WTC11 (cell line): ENCODE measurements around the gene SYT7. TPM values are rescaled to one million over a fixed set of nuclear protein-coding genes. Genes with fewer than 3 reads are reported as not detected.

ENCODE experiments used
- ATAC-seq: fragments of 200-7000 bp; cut with Tn5 transposase; 2 replicates; pipeline ENCODE4 v1.10.0; 2021; ENCODE audit warnings: mild to moderate bottlenecking, moderate library complexity
- CTCF ChIA-PET: fragments of 300-600 bp; sonication (Branson Sonifier 250); formaldehyde crosslinking; loops from one replicate; lab custom pipeline; 2021; ENCODE audit warnings: antibody characterized with exemption; lab: Charles Lee
- POLR2A ChIA-PET: fragments of 350-600 bp; sonication (Branson Sonifier 250); formaldehyde crosslinking; loops from one replicate; lab custom pipeline; 2021; ENCODE audit warnings: antibody characterized with exemption; lab: Charles Lee
- DNase-seq: peaks from one replicate; pipeline ENCODE4 v3.0.0; 2021; ENCODE audit warnings: low spot score
- H3K27ac Mint-ChIP-seq: 2 replicates; pipeline ENCODE4 v1.8.0; 2021; ENCODE audit warnings: mixed read lengths
- H3K27me3 Mint-ChIP-seq: 2 replicates; pipeline ENCODE4 v1.8.0; 2021; ENCODE audit warnings: low read depth, mild to moderate bottlenecking, moderate library complexity, mixed read lengths
- H3K36me3 Mint-ChIP-seq: 2 replicates; pipeline ENCODE4 v1.8.0; 2021; ENCODE audit warnings: mixed read lengths
- H3K4me1 Mint-ChIP-seq: 2 replicates; pipeline ENCODE4 v1.8.0; 2022; ENCODE audit warnings: mixed read lengths
- H3K4me3 Mint-ChIP-seq: 2 replicates; pipeline ENCODE4 v1.8.0; 2021; ENCODE audit warnings: mild to moderate bottlenecking, moderate library complexity, mixed read lengths
- H3K9me3 Mint-ChIP-seq: 2 replicates; pipeline ENCODE4 v1.8.0; 2021; ENCODE audit warnings: mixed read lengths
- CBFB ChIP-seq: sonication (generic); formaldehyde crosslinking; IDR thresholded peaks from 2 replicates; pipeline ENCODE4 v1.8.1; 2022; ENCODE audit warnings: mild to moderate bottlenecking, low read depth, missing genetic modification reagents
- JUN ChIP-seq: sonication (generic); formaldehyde crosslinking; IDR thresholded peaks from 2 replicates; pipeline ENCODE4 v1.8.0; 2023; ENCODE audit warnings: mild to moderate bottlenecking, missing genetic modification reagents
- MAX ChIP-seq: sonication (generic); formaldehyde crosslinking; IDR thresholded peaks from 2 replicates; pipeline ENCODE4 v1.8.0; 2022; ENCODE audit warnings: mild to moderate bottlenecking, missing genetic modification reagents
- MXD4 ChIP-seq: fragments of 250-450 bp; sonication (Bioruptor Pico); IDR thresholded peaks from 2 replicates; pipeline ENCODE4 v1.8.0; 2021; ENCODE audit warnings: mild to moderate bottlenecking, moderate library complexity, borderline replicate concordance
- NFATC4 ChIP-seq: fragments of 250-450 bp; sonication (Bioruptor Pico); IDR thresholded peaks from 2 replicates; pipeline ENCODE4 v1.9.0; 2021; ENCODE audit warnings: mild to moderate bottlenecking
- NFE2L1 ChIP-seq: sonication (generic); formaldehyde crosslinking; IDR thresholded peaks from 2 replicates; pipeline ENCODE4 v1.8.1; 2023; ENCODE audit warnings: missing genetic modification reagents
- RORB ChIP-seq: fragments of 250-450 bp; sonication (Bioruptor Pico); IDR thresholded peaks from 2 replicates; pipeline ENCODE4 v1.9.0; 2021; ENCODE audit warnings: mild to moderate bottlenecking
- ZNF281 ChIP-seq: sonication (generic); formaldehyde crosslinking; IDR thresholded peaks from 2 replicates; pipeline ENCODE4 v1.8.0; 2023; ENCODE audit warnings: mild to moderate bottlenecking, missing genetic modification reagents
- ZSCAN18 ChIP-seq: fragments of 250-450 bp; sonication (Bioruptor Pico); IDR thresholded peaks from 2 replicates; pipeline ENCODE4 v2.1.2; 2022; ENCODE audit warnings: mild to moderate bottlenecking, moderate library complexity
- total RNA-seq: library from RNA; stranded (reverse); gene quantifications from 3 replicates; pipeline ENCODE4 v1.2.3, GENCODE V29; 2021
- TF ChIP-seq, protein P1 (sequence below): sonication (generic); formaldehyde crosslinking; IDR thresholded peaks from 2 replicates; pipeline ENCODE4 v1.8.0; 2022; ENCODE audit warnings: missing genetic modification reagents
- TF ChIP-seq, protein P2 (sequence below): fragments of 250-450 bp; sonication (Bioruptor Pico); IDR thresholded peaks from 2 replicates; pipeline ENCODE4 v1.9.0; 2021; ENCODE audit warnings: mild to moderate bottlenecking
- TF ChIP-seq, protein P3 (sequence below): sonication (generic); formaldehyde crosslinking; conservative IDR thresholded peaks from 2 replicates; pipeline ENCODE4 v1.8.1; 2022; ENCODE audit warnings: mild to moderate bottlenecking, missing genetic modification reagents
- TF ChIP-seq, protein P4 (sequence below): sonication (generic); formaldehyde crosslinking; IDR thresholded peaks from 2 replicates; pipeline ENCODE4 v1.8.1; 2023; ENCODE audit warnings: mild to moderate bottlenecking, missing genetic modification reagents, borderline replicate concordance
- TF ChIP-seq, protein P5 (sequence below): sonication (generic); formaldehyde crosslinking; IDR thresholded peaks from 2 replicates; pipeline ENCODE4 v1.8.1; 2023; ENCODE audit warnings: mild to moderate bottlenecking, moderate library complexity, missing genetic modification reagents

The SYT7 gene
- total RNA-seq, 1 experiment from 2014 or later: 12.5 TPM

DNA sequence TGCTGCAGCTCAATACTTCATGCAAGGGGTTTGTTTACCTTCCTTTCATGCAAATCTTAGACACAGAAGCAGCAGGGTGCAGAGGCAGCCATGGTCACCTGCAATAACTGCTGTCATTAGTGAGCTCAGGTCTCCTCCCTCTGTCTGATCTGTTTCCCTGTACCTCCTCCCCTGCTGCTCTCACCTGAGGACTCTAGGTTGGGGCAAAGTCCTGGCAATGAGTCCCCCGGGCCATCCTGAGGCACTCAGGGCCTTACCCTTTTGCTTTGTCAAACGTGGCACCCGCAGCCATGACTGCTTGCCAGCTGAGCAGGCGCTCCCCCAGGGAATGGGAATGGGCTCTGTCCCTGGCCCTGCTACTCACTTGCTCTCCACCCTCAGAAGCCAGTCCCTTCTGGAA, 68.4 kb downstream of the SYT7 start:
- no peak for ATAC-seq
- DNase-seq: no peak
- ChIA-PET POLR2A (no interaction called here), CTCF (interaction anchor here (0.6 to 12.5 kb wide), 7 partner anchors 17 to 126 kb away, joined by 4 to 552 read pairs (median 18); a partner anchor contains a TSS)
- Mint-ChIP-seq H3K27me3 (peaks cover 39% of the 10 kb centered on the region), H3K9me3 (no peaks in the 10 kb centered on the region), H3K36me3 (no peaks in the 10 kb centered on the region), H3K27ac (no peak overlapping the region), H3K4me3 (no peak overlapping the region), H3K4me1 (peaks cover 59% of the 10 kb centered on the region)
- TF ChIP-seq, protein P1, sequence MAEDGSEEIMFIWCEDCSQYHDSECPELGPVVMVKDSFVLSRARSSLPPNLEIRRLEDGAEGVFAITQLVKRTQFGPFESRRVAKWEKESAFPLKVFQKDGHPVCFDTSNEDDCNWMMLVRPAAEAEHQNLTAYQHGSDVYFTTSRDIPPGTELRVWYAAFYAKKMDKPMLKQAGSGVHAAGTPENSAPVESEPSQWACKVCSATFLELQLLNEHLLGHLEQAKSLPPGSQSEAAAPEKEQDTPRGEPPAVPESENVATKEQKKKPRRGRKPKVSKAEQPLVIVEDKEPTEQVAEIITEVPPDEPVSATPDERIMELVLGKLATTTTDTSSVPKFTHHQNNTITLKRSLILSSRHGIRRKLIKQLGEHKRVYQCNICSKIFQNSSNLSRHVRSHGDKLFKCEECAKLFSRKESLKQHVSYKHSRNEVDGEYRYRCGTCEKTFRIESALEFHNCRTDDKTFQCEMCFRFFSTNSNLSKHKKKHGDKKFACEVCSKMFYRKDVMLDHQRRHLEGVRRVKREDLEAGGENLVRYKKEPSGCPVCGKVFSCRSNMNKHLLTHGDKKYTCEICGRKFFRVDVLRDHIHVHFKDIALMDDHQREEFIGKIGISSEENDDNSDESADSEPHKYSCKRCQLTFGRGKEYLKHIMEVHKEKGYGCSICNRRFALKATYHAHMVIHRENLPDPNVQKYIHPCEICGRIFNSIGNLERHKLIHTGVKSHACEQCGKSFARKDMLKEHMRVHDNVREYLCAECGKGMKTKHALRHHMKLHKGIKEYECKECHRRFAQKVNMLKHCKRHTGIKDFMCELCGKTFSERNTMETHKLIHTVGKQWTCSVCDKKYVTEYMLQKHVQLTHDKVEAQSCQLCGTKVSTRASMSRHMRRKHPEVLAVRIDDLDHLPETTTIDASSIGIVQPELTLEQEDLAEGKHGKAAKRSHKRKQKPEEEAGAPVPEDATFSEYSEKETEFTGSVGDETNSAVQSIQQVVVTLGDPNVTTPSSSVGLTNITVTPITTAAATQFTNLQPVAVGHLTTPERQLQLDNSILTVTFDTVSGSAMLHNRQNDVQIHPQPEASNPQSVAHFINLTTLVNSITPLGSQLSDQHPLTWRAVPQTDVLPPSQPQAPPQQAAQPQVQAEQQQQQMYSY (CRISPR knock-in tag): peak; percentile 34; the same call in 1 of the 2 replicates
- TF ChIP-seq MXD4 (CRISPR knock-in tag): no peak
- no peak for TF ChIP-seq NFE2L1 (CRISPR knock-in tag)
- TF ChIP-seq RORB (CRISPR knock-in tag): no peak
- TF ChIP-seq CBFB: no peak
- TF ChIP-seq, protein P2, sequence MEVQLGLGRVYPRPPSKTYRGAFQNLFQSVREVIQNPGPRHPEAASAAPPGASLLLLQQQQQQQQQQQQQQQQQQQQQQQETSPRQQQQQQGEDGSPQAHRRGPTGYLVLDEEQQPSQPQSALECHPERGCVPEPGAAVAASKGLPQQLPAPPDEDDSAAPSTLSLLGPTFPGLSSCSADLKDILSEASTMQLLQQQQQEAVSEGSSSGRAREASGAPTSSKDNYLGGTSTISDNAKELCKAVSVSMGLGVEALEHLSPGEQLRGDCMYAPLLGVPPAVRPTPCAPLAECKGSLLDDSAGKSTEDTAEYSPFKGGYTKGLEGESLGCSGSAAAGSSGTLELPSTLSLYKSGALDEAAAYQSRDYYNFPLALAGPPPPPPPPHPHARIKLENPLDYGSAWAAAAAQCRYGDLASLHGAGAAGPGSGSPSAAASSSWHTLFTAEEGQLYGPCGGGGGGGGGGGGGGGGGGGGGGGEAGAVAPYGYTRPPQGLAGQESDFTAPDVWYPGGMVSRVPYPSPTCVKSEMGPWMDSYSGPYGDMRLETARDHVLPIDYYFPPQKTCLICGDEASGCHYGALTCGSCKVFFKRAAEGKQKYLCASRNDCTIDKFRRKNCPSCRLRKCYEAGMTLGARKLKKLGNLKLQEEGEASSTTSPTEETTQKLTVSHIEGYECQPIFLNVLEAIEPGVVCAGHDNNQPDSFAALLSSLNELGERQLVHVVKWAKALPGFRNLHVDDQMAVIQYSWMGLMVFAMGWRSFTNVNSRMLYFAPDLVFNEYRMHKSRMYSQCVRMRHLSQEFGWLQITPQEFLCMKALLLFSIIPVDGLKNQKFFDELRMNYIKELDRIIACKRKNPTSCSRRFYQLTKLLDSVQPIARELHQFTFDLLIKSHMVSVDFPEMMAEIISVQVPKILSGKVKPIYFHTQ (CRISPR knock-in tag): no peak

DNA sequence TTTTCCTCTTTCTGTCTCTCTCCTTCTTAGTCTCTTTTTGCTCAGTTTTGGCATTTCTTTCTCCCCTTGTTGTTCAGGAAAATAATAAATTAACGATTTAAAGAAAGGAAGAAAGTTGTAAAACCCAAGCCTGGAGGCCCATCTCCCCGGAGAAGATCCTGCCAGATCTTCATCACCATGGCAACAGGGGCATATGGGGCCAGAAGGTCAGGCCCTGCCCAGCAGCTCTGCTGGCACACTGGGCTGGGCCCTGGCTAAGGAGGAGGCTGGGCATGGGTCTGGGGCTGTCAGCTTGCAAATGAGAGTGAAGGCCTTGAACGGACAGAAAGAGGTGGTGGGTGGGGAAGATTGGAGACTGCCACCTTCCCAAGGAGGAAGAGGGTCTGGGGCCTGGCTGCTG, 69.5 kb downstream of the SYT7 start:
- POLR2A ChIA-PET: no interaction called here
- no peak for TF ChIP-seq JUN (CRISPR knock-in tag)
- TF ChIP-seq, all 79 proteins: peak for 0
- no peak overlapping the region for H3K4me3 Mint-ChIP-seq
- peaks cover 55% of the 10 kb centered on the region for H3K4me1 Mint-ChIP-seq
- H3K27me3 Mint-ChIP-seq: peaks cover 49% of the 10 kb centered on the region
- H3K36me3 Mint-ChIP-seq: no peaks in the 10 kb centered on the region
- CTCF ChIA-PET: interaction anchor here (0.6 to 11.3 kb wide), 6 partner anchors 9 to 207 kb away, joined by 3 to 552 read pairs (median 4); a partner anchor contains a TSS
- H3K9me3 Mint-ChIP-seq: no peaks in the 10 kb centered on the region
- H3K27ac Mint-ChIP-seq: no peak overlapping the region
- ATAC-seq (no peak), DNase-seq (no peak)

DNA sequence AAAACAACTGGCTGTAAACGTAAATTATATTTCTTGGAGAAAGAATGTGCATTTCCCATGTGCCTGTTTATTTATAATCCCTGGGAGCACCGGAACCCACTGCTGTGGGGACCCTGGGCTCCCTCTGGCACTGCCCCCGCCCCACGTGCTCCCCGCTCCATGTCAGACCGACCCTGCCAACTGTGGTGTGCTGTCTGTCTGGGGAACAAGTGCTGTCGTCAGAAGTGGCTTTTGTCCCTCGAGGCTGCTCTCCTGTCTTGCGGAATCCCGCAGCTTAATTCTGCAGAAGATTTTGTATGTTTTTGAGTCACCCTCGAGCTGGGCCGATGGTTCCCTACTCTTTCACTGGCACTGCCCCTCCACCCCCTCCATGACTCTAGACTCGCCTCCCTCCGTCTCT, 69.9 kb downstream of the SYT7 start:
- ChIA-PET POLR2A (no interaction called here), CTCF (interaction anchor here (0.6 to 11.3 kb wide), 7 partner anchors 8 to 207 kb away, joined by 3 to 552 read pairs (median 5); a partner anchor contains a TSS)
- Mint-ChIP-seq H3K36me3 (no peaks in the 10 kb centered on the region), H3K4me3 (no peak overlapping the region), H3K4me1 (peaks cover 57% of the 10 kb centered on the region), H3K27me3 (peaks cover 53% of the 10 kb centered on the region), H3K27ac (no peak overlapping the region), H3K9me3 (no peaks in the 10 kb centered on the region)
- TF ChIP-seq, protein P3, sequence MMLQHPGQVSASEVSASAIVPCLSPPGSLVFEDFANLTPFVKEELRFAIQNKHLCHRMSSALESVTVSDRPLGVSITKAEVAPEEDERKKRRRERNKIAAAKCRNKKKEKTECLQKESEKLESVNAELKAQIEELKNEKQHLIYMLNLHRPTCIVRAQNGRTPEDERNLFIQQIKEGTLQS (CRISPR knock-in tag): no peak
- TF ChIP-seq NFATC4 (CRISPR knock-in tag) (no peak), MAX (CRISPR knock-in tag) (no peak), ZSCAN18 (CRISPR knock-in tag) (no peak), ZNF281 (CRISPR knock-in tag) (no peak), MXD4 (CRISPR knock-in tag) (no peak)
- TF ChIP-seq, protein P4, sequence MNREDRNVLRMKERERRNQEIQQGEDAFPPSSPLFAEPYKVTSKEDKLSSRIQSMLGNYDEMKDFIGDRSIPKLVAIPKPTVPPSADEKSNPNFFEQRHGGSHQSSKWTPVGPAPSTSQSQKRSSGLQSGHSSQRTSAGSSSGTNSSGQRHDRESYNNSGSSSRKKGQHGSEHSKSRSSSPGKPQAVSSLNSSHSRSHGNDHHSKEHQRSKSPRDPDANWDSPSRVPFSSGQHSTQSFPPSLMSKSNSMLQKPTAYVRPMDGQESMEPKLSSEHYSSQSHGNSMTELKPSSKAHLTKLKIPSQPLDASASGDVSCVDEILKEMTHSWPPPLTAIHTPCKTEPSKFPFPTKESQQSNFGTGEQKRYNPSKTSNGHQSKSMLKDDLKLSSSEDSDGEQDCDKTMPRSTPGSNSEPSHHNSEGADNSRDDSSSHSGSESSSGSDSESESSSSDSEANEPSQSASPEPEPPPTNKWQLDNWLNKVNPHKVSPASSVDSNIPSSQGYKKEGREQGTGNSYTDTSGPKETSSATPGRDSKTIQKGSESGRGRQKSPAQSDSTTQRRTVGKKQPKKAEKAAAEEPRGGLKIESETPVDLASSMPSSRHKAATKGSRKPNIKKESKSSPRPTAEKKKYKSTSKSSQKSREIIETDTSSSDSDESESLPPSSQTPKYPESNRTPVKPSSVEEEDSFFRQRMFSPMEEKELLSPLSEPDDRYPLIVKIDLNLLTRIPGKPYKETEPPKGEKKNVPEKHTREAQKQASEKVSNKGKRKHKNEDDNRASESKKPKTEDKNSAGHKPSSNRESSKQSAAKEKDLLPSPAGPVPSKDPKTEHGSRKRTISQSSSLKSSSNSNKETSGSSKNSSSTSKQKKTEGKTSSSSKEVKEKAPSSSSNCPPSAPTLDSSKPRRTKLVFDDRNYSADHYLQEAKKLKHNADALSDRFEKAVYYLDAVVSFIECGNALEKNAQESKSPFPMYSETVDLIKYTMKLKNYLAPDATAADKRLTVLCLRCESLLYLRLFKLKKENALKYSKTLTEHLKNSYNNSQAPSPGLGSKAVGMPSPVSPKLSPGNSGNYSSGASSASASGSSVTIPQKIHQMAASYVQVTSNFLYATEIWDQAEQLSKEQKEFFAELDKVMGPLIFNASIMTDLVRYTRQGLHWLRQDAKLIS (CRISPR knock-in tag): no peak
- TF ChIP-seq, protein P5, sequence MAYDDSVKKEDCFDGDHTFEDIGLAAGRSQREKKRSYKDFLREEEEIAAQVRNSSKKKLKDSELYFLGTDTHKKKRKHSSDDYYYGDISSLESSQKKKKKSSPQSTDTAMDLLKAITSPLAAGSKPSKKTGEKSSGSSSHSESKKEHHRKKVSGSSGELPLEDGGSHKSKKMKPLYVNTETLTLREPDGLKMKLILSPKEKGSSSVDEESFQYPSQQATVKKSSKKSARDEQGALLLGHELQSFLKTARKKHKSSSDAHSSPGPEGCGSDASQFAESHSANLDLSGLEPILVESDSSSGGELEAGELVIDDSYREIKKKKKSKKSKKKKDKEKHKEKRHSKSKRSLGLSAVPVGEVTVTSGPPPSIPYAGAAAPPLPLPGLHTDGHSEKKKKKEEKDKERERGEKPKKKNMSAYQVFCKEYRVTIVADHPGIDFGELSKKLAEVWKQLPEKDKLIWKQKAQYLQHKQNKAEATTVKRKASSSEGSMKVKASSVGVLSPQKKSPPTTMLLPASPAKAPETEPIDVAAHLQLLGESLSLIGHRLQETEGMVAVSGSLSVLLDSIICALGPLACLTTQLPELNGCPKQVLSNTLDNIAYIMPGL (CRISPR knock-in tag): no peak
- ATAC-seq: no peak
- no peak for DNase-seq
